ENCODE measurements around the gene OR10J4. TPM values are rescaled to one million over a fixed set of nuclear protein-coding genes. Genes with fewer than 3 reads are reported as not detected.

Gene OR10J4
- total RNA-seq, 1 donor from 2014 or later: not detected

- no peak overlapping the region for H3K27ac ChIP-seq
- no peak overlapping the region for H3K4me3 ChIP-seq
- H3K36me3 ChIP-seq: no peaks in the 10 kb centered on the region
- ATAC-seq (no peak), DNase-seq (no peak)
- TF ChIP-seq CTCF (IDR thresholded peaks at IDR 0.05): no peak
- no peaks in the 10 kb centered on the region for H3K4me1 ChIP-seq
- no peaks in the 10 kb centered on the region for H3K27me3 ChIP-seq
- peaks cover 7% of the 10 kb centered on the region for H3K9me3 ChIP-seq
- intact Hi-C loops (cut with DNase I): no loop called here
These were observed 33.2 kb downstream of the OR10J4 start for GRCh38 chr1:159465191-159465603.

- intact Hi-C loops (cut with DNase I): no loop called here
- no peaks in the 10 kb centered on the region for H3K36me3 ChIP-seq
- no peak overlapping the region for H3K27ac ChIP-seq
- ATAC-seq (no peak), DNase-seq (no peak)
- H3K4me3 ChIP-seq: no peak overlapping the region
- TF ChIP-seq CTCF (IDR thresholded peaks at IDR 0.05): no peak
- no peaks in the 10 kb centered on the region for H3K27me3 ChIP-seq
- no peaks in the 10 kb centered on the region for H3K9me3 ChIP-seq
- no peaks in the 10 kb centered on the region for H3K4me1 ChIP-seq
These were observed 36.3 kb downstream of the OR10J4 start for GRCh38 chr1:159468321-159468720.

- intact Hi-C loops (cut with DNase I): no loop called here
These were observed 38.0 kb downstream of the OR10J4 start for GRCh38 chr1:159469921-159470533.

DNA sequence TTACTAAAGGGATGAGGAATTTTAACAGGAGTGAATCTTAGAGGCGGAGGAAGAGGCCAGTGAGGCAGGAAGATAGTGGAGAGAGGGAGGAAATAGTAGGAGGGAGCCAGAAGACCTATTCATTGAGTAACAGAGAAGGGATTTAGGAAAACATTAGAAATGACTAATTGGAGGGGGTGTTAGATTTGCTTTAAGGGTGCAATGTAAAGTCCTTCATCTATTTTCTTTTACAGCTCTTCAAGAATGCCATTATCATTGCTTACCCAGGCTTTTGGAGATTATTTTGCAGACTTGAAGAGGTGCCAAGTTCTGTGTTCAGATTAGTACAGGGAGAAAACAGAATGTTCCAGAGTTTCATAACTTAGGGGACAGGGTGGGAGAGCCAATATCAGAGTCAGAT lies 41.3 kb downstream of the OR10J4 start:
- Histone ChIP-seq H3K9me3 (no peaks in the 10 kb centered on the region), H3K4me1 (no peaks in the 10 kb centered on the region), H3K36me3 (no peaks in the 10 kb centered on the region), H3K27ac (no peak overlapping the region), H3K27me3 (no peaks in the 10 kb centered on the region), H3K4me3 (no peak overlapping the region)
- ATAC-seq (no peak), DNase-seq (no peak)
- intact Hi-C loops (cut with DNase I): no loop called here
- TF ChIP-seq CTCF (IDR thresholded peaks at IDR 0.05): no peak

More at GRCh38 chr1:159469921-159470533, 38.0 kb downstream of the OR10J4 start:
- Histone ChIP-seq H3K36me3 (no peaks in the 10 kb centered on the region), H3K4me1 (no peaks in the 10 kb centered on the region), H3K27ac (no peak overlapping the region), H3K9me3 (no peaks in the 10 kb centered on the region), H3K4me3 (no peak overlapping the region), H3K27me3 (no peaks in the 10 kb centered on the region)
- ATAC-seq (no peak), DNase-seq (no peak)
- TF ChIP-seq CTCF (IDR thresholded peaks at IDR 0.05): no peak

- intact Hi-C loops (cut with DNase I): no loop called here
- no peak for TF ChIP-seq CTCF (IDR thresholded peaks at IDR 0.05)
- no peaks in the 10 kb centered on the region for H3K36me3 ChIP-seq
- ATAC-seq: no peak
- no peak overlapping the region for H3K4me3 ChIP-seq
- H3K27ac ChIP-seq: no peak overlapping the region
- no peaks in the 10 kb centered on the region for H3K4me1 ChIP-seq
- H3K9me3 ChIP-seq: no peaks in the 10 kb centered on the region
- no peak for DNase-seq
- no peaks in the 10 kb centered on the region for H3K27me3 ChIP-seq
These were observed 42.9 kb downstream of the OR10J4 start for GRCh38 chr1:159474926-159475325.

Other genes with a start within 250 kb of the OR10J4 start
- 146 TPM for gene ACKR1, start 227.3 kb upstream of the OR10J4 start, total RNA-seq
- gene FCER1A, start 129.9 kb upstream of the OR10J4 start, total RNA-seq: 13.3 TPM
- gene OR10J1, start 7.5 kb downstream of the OR10J4 start, total RNA-seq: not detected
- gene OR10J5, start 103.8 kb downstream of the OR10J4 start, total RNA-seq: not detected
- gene APCS, start 155.6 kb downstream of the OR10J4 start, total RNA-seq: not detected